Activated T-cell treated with anti-CD3 and anti-CD28 coated beads, Interleukin-2, amount 50 U/mL, for 24 hours (primary cell): ENCODE results near the gene PCDHA6.
"Not testable (repeated sequence)": the region's sequence is repeated elsewhere in the genome, so short reads cannot be mapped to it uniquely, and the experiment has no call there.

Experiments
- DNase-seq: peaks from one replicate; pipeline ENCODE4 v3.0.0-alpha.2; 2020
- H3K27ac Mint-ChIP-seq: 2 replicates; pipeline ENCODE4 v1.8.0; 2020; ENCODE audit warnings: mild to moderate bottlenecking, mixed read lengths
- H3K27me3 Mint-ChIP-seq: 2 replicates; pipeline ENCODE4 v1.8.0; 2020; ENCODE audit warnings: mixed read lengths
- H3K36me3 Mint-ChIP-seq: 2 replicates; pipeline ENCODE4 v1.8.0; 2020; ENCODE audit warnings: low read depth, mixed read lengths
- H3K4me1 Mint-ChIP-seq: 2 replicates; pipeline ENCODE4 v1.8.0; 2020; ENCODE audit warnings: low read depth, mixed read lengths
- H3K4me3 Mint-ChIP-seq: 2 replicates; pipeline ENCODE4 v1.8.0; 2020; ENCODE audit warnings: mild to moderate bottlenecking, moderate library complexity, mixed read lengths
- H3K9me3 Mint-ChIP-seq: 2 replicates; pipeline ENCODE4 v1.8.0; 2020; ENCODE audit warnings: mixed read lengths

Gene PCDHA6, protein sequence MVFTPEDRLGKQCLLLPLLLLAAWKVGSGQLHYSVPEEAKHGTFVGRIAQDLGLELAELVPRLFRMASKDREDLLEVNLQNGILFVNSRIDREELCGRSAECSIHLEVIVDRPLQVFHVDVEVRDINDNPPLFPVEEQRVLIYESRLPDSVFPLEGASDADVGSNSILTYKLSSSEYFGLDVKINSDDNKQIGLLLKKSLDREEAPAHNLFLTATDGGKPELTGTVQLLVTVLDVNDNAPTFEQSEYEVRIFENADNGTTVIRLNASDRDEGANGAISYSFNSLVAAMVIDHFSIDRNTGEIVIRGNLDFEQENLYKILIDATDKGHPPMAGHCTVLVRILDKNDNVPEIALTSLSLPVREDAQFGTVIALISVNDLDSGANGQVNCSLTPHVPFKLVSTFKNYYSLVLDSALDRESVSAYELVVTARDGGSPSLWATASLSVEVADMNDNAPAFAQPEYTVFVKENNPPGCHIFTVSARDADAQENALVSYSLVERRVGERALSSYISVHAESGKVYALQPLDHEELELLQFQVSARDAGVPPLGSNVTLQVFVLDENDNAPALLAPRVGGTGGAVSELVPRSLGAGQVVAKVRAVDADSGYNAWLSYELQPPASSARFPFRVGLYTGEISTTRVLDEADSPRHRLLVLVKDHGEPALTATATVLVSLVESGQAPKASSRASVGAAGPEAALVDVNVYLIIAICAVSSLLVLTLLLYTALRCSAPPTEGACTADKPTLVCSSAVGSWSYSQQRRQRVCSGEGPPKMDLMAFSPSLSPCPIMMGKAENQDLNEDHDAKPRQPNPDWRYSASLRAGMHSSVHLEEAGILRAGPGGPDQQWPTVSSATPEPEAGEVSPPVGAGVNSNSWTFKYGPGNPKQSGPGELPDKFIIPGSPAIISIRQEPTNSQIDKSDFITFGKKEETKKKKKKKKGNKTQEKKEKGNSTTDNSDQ

DNA sequence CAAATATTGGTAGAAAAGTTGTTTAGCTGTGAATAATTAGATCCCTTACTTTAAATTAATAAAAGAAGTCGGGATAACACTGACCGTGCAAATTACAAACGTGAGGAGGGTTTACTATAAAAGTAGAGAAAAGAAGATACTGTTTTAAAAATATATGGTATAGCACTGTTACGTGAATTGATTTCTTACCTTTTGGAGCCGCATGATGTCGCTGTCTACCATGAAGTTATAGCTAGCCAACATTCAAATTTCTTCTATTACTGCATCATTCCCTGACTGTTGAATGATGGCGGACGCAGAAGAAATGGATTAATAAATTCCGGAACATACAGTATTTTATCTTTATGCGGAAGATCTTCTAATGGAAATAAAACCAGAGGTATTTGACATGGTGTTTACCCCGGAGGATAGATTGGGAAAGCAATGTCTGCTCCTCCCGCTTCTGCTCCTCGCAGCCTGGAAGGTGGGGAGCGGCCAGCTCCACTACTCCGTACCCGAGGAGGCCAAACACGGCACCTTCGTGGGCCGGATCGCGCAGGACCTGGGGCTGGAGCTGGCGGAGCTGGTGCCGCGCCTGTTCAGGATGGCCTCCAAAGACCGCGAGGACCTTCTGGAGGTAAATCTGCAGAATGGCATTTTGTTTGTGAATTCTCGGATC is at the start of gene PCDHA6:
PCDHA6 (plus strand) TSS at position 257 of the 658 bp plus-strand sequence; CDS start at position 389, 132 bp downstream.
- DNase-seq: no peak
- peaks cover 58% of the 10 kb centered on the region for H3K27me3 Mint-ChIP-seq
- H3K36me3 Mint-ChIP-seq: peaks cover 14% of the 10 kb centered on the region
- no peak within 1 kb of the TSS for H3K4me3 Mint-ChIP-seq
- H3K27ac Mint-ChIP-seq: no peak within 1 kb of the TSS
- H3K4me1 Mint-ChIP-seq: no peaks in the 10 kb centered on the region
- peaks cover 32% of the 10 kb centered on the region for H3K9me3 Mint-ChIP-seq

DNA sequence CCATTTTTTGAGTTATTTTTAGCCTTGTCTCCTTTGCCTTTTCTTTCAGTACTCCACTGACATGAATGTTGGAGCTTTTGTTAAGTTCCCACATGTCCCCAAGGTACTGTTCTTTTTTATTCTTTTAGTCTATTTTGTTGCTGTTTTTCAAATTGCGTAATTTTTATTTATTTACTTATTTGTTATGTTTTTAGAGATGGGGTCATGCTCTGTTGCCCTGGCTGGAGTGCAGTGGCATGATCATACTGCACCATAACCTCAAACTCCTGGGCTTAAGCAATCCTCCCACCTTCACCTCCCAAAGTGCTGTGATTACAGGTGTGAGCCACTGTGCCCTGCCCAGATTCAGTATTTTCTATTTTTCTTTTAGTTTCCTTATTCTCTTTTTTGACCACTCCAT is 47.2 kb upstream of the PCDHA6 start:
- Mint-ChIP-seq H3K9me3 (peaks cover 74% of the 10 kb centered on the region), H3K36me3 (peaks cover 20% of the 10 kb centered on the region), H3K27me3 (peaks cover 21% of the 10 kb centered on the region), H3K27ac (no peak overlapping the region), H3K4me3 (no peak overlapping the region), H3K4me1 (no peaks in the 10 kb centered on the region)
- DNase-seq: no peak

DNA sequence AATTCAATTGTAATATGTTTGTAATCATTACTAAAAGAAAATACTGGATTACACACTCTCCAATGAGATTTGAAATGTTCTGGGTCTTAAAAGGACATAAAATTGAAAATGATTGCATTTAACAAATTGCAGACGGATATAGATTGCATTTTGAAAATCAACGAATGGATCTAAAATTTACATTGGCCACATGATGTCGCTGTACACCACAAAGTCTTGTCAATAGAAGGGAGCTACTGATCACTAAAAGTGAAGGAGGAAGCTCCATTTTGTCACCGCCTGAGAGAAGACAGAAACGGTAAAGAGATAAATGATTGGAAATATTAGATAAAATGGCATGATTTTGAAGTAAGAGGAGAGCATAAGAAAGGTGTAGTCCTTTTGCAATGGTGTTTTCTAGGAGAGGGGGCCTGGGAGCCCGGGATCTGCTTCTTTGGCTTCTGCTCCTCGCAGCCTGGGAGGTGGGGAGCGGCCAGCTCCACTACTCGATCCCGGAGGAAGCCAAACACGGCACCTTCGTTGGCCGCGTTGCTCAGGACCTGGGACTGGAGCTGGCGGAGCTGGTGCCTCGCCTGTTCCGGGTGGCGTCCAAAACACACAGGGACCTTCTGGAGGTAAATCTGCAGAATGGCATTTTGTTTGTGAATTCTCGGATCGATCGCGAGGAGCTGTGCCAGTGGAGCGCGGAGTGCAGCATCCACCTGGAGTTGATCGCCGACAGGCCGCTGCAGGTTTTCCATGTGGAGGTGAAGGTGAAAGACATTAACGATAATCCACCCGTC is 41.7 kb upstream of the PCDHA6 start, which contains the start of gene PCDHA1:
PCDHA1 (plus strand) TSS at position 236 of the 782 bp plus-strand sequence.
- Mint-ChIP-seq H3K27me3 (peaks cover 58% of the 10 kb centered on the region), H3K36me3 (peaks cover 25% of the 10 kb centered on the region), H3K9me3 (peaks cover 64% of the 10 kb centered on the region), H3K4me3 (no peak within 1 kb of the TSS), H3K27ac (no peak within 1 kb of the TSS), H3K4me1 (no peaks in the 10 kb centered on the region)
- DNase-seq: no peak

DNA sequence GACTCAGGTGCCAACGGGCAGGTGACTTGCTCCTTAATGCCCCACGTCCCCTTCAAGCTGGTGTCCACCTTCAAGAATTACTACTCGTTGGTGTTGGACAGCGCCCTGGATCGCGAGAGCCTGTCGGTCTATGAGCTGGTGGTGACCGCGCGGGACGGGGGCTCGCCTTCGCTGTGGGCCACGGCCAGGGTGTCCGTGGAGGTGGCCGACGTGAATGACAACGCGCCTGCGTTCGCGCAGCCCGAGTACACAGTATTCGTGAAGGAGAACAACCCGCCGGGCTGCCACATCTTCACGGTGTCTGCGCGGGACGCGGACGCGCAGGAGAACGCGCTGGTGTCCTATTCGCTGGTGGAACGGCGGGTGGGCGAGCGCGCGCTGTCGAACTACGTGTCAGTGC is 40.3 kb upstream of the PCDHA6 start:
- Mint-ChIP-seq H3K36me3 (peaks cover 21% of the 10 kb centered on the region), H3K27me3 (peaks cover 68% of the 10 kb centered on the region), H3K9me3 (peaks cover 63% of the 10 kb centered on the region)
- H3K4me1 Mint-ChIP-seq, H3K4me3 Mint-ChIP-seq, H3K27ac Mint-ChIP-seq, DNase-seq: not testable (repeated sequence)

DNA sequence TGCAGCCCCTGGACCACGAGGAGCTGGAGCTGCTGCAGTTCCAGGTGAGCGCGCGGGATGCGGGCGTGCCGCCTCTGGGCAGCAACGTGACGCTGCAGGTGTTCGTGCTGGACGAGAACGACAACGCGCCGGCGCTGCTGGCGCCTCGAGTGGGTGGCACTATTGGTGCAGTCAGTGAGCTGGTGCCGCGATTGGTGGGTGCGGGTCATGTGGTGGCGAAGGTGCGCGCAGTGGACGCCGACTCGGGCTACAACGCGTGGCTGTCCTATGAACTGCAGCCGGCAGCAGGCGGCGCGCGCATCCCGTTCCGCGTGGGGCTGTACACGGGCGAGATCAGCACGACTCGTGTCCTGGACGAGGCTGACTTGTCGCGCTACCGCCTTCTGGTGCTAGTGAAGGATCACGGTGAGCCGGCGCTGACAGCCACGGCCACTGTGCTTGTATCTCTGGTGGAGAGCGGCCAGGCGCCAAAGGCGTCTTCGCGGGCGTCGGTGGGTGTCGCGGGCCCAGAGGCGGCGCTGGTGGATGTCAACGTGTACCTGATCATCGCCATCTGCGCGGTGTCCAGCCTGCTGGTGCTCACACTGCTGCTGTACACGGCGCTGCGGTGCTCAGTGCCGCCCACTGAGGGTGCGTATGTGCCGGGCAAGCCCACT is 39.8 kb upstream of the PCDHA6 start:
- not testable (repeated sequence) for H3K4me1 Mint-ChIP-seq, H3K4me3 Mint-ChIP-seq, DNase-seq, H3K27ac Mint-ChIP-seq
- peaks cover 21% of the 10 kb centered on the region for H3K36me3 Mint-ChIP-seq
- H3K27me3 Mint-ChIP-seq: peaks cover 74% of the 10 kb centered on the region
- H3K9me3 Mint-ChIP-seq: peaks cover 61% of the 10 kb centered on the region

DNA sequence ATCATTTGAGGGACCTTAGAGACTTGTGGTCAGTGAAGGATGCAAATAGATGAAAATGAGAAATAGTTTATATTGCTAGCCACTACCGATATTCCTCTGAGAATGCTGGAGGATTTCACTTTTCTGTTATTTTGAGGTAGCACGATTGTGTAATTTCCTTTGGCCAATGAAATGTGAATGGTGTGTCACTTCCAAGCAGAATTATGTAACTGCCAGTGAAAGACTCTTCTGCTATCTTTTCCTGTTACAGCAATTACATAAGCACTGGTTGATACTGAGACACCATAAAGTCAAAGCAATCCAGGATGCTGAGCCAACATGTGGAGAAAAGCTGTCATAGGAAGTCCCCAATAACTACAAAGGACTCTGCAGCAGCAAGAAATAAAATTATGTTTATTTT is 36.7 kb upstream of the PCDHA6 start:
- peaks cover 1% of the 10 kb centered on the region for H3K4me1 Mint-ChIP-seq
- H3K36me3 Mint-ChIP-seq: peaks cover 29% of the 10 kb centered on the region
- H3K4me3 Mint-ChIP-seq: no peak overlapping the region
- peaks cover 83% of the 10 kb centered on the region for H3K27me3 Mint-ChIP-seq
- DNase-seq: no peak
- no peak overlapping the region for H3K27ac Mint-ChIP-seq
- H3K9me3 Mint-ChIP-seq: peaks cover 66% of the 10 kb centered on the region

DNA sequence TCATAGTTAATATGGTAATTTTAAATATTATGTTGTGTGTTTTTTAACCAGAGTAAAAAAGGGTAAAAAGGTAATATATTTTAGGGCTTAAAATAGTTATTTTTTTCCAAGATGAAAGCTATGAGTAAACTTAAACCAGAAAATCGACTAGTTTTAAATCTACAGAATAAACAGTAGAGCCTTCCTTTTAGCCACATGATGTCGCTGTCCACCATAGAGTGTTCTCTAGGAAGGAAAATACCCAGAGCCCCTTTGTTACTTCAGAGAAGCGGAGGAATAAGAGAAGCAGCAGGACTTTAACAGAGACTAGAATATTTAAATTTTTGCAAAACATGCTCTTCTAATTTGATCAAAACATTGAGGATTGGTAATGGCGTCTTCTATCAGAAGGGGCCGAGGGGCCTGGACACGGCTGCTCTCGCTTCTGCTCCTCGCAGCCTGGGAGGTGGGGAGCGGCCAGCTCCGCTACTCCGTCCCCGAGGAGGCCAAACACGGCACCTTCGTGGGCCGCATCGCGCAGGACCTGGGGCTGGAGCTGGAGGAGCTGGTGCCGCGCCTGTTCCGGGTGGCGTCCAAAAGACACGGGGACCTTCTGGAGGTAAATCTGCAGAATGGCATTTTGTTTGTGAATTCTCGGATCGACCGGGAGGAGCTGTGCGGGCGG is 33.0 kb upstream of the PCDHA6 start, which contains the start of gene PCDHA2:
PCDHA2 (plus strand) TSS at position 258 of the 664 bp plus-strand sequence.
- Mint-ChIP-seq H3K36me3 (peaks cover 11% of the 10 kb centered on the region), H3K4me3 (no peak within 1 kb of the TSS), H3K27ac (no peak within 1 kb of the TSS), H3K4me1 (peaks cover 1% of the 10 kb centered on the region), H3K9me3 (peaks cover 53% of the 10 kb centered on the region), H3K27me3 (peaks cover 57% of the 10 kb centered on the region)
- DNase-seq: no peak

DNA sequence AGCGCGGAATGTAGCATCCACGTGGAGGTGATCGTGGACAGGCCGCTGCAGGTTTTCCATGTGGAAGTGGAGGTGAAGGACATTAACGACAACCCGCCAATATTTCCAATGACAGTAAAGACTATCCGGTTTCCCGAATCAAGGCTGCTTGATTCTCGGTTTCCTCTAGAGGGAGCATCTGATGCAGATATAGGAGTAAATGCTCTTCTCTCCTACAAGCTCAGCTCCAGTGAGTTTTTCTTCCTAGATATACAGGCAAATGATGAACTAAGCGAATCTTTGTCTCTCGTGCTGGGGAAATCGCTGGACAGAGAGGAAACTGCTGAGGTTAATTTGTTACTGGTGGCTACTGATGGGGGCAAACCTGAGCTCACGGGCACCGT is 32.5 kb upstream of the PCDHA6 start:
- peaks cover 10% of the 10 kb centered on the region for H3K36me3 Mint-ChIP-seq
- no peak overlapping the region for H3K4me3 Mint-ChIP-seq
- H3K4me1 Mint-ChIP-seq: peaks cover 1% of the 10 kb centered on the region
- peaks cover 50% of the 10 kb centered on the region for H3K9me3 Mint-ChIP-seq
- DNase-seq: no peak
- H3K27me3 Mint-ChIP-seq: peaks cover 58% of the 10 kb centered on the region
- no peak overlapping the region for H3K27ac Mint-ChIP-seq

DNA sequence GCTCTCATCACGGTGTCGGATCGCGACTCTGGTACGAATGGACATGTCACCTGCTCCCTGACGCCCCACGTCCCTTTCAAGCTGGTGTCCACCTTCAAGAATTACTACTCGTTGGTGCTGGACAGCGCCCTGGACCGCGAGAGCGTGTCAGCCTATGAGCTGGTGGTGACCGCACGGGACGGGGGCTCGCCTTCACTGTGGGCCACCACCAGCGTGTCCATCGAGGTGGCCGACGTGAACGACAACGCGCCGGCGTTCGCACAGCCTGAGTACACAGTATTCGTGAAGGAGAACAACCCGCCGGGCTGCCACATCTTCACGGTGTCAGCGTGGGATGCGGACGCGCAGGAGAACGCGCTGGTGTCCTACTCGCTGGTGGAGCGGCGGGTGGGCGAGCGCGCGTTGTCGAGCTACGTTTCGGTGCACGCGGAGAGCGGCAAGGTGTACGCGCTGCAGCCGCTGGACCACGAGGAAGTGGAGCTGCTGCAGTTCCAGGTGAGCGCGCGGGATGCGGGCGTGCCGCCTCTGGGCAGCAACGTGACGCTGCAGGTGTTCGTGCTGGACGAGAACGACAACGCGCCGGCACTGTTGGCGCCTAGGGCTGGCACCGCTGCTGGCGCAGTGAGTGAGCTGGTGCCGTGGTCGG is 31.6 kb upstream of the PCDHA6 start:
- DNase-seq, H3K27ac Mint-ChIP-seq, H3K4me3 Mint-ChIP-seq, H3K4me1 Mint-ChIP-seq: not testable (repeated sequence)
- peaks cover 63% of the 10 kb centered on the region for H3K27me3 Mint-ChIP-seq
- peaks cover 14% of the 10 kb centered on the region for H3K36me3 Mint-ChIP-seq
- peaks cover 49% of the 10 kb centered on the region for H3K9me3 Mint-ChIP-seq

DNA sequence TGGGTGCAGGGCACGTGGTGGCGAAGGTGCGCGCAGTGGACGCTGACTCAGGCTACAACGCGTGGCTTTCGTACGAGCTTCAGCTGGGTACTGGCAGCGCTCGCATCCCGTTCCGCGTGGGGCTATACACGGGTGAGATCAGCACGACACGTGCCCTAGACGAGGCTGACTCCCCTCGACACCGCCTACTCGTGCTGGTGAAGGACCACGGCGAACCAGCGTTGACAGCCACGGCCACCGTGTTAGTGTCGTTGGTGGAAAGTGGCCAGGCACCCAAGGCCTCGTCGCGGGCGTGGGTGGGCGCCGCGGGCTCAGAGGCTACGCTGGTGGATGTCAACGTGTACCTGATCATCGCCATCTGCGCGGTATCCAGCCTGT is 31.1 kb upstream of the PCDHA6 start:
- DNase-seq: no peak
- Mint-ChIP-seq H3K27me3 (peaks cover 65% of the 10 kb centered on the region), H3K4me3 (no peak overlapping the region), H3K27ac (no peak overlapping the region), H3K9me3 (peaks cover 46% of the 10 kb centered on the region), H3K4me1 (peaks cover 1% of the 10 kb centered on the region), H3K36me3 (peaks cover 18% of the 10 kb centered on the region)

DNA sequence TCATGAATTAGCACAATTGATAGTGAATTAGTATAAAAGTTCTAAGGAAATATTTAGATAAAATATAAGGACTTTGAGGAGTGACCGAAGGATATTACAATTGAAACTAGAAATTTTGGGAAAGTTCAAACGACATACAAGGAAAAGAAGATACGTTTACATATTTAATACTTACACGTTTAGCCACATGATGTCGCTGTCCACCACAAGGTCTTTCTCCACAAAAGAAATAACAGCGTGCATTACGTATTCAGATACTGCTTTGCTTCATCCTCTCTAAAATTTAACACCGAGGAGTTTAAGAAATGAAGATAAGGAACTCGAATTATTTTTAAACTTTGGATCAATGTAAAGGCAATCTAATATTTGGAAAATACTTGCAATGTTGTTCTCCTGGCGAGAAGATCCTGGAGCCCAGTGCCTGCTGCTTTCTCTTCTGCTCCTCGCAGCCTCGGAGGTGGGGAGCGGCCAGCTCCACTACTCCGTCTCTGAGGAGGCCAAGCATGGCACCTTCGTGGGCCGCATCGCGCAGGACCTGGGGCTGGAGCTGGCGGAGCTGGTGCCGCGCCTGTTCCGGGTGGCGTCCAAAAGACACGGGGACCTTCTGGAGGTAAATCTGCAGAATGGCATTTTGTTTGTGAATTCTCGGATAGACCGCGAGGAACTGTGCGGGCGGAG is 26.8 kb upstream of the PCDHA6 start, which contains the start of gene PCDHA3:
PCDHA3 (plus strand) TSS at position 242 of the 678 bp plus-strand sequence.
- peaks cover 18% of the 10 kb centered on the region for H3K36me3 Mint-ChIP-seq
- H3K27ac Mint-ChIP-seq: peak within 1 kb of the TSS; percentile 22
- peaks cover 53% of the 10 kb centered on the region for H3K27me3 Mint-ChIP-seq
- H3K4me1 Mint-ChIP-seq: no peaks in the 10 kb centered on the region
- no peak for DNase-seq
- peaks cover 36% of the 10 kb centered on the region for H3K9me3 Mint-ChIP-seq
- no peak within 1 kb of the TSS for H3K4me3 Mint-ChIP-seq

DNA sequence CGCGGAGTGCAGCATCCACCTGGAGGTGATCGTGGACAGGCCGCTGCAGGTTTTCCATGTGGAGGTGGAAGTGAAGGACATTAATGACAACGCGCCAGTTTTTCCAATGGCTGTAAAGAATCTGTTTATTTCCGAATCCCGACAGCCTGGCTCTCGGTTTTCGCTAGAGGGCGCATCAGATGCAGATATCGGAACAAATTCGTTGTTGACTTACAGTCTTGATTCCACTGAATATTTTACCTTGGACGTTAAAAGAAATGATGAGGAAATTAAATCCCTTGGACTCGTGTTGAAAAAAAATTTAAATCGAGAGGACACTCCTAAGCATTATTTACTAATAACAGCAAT is 26.3 kb upstream of the PCDHA6 start:
- Mint-ChIP-seq H3K9me3 (peaks cover 34% of the 10 kb centered on the region), H3K27me3 (peaks cover 57% of the 10 kb centered on the region), H3K36me3 (peaks cover 18% of the 10 kb centered on the region), H3K4me3 (no peak overlapping the region), H3K4me1 (no peaks in the 10 kb centered on the region), H3K27ac (peak overlapping the region; percentile 22)
- DNase-seq: no peak
